ENCODE data around the gene SAP30.

SAP30 gene

DNA sequence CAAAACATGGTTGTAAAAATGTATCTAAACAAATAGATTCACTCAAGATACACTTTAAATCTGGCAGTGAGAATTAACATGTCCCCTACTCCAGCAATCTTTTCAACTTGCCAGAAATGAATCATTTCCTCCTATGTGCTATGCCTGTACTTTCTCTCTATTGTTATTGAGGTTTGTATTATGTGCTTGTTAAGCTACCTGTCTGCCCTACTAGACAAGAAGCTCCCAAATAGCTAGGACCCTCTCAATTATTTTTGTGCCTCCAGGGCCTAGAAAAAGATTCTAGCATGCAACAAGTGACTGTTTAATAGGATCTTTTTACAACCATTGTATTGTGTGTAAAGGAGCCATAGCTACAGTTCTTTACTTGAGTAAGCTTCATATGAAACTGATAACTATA lies 3.5 kb upstream of the SAP30 start:
- no peak for DNase-seq (ENCODE audit: low read depth)

DNA sequence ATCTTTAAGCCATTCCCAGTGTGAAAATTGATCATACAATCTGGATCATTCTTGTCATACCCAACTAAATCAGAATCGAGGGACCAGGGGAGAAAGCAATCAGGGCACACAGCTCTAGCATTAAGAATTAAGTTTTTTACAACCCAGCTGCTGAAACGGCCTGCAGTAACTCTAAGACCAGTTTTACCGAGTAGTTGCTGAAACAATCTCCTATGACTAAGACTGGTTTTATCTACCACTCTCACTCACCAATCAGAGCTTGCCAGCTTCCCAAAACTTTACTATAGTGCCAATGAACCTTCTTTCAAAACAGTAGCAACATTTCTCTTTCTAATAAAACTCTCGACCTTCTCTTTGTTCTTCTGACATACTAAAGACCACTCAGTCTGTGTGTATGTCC lies 2.8 kb upstream of the SAP30 start:
- no peak for DNase-seq (ENCODE audit: low read depth)

DNA sequence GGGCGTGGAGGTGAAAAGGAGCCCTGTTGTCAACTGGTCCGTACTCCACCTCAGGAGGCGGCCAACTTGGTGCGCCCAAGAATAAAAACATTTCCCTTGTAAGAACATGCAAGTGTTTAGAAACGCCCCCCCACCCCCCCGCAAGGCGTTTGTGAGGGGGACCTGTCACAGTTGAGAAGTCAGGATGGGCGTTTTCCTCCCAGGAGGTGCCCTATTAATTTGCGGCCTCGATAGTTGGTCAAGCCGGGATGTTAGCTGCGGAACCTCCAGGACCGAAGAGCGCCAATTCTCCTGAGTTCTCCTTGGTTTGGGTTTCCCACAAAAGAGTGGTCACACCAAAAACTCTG lies 651 bp upstream of the SAP30 start:
- peak; percentile 29 for DNase-seq (ENCODE audit: low read depth)

DNA sequence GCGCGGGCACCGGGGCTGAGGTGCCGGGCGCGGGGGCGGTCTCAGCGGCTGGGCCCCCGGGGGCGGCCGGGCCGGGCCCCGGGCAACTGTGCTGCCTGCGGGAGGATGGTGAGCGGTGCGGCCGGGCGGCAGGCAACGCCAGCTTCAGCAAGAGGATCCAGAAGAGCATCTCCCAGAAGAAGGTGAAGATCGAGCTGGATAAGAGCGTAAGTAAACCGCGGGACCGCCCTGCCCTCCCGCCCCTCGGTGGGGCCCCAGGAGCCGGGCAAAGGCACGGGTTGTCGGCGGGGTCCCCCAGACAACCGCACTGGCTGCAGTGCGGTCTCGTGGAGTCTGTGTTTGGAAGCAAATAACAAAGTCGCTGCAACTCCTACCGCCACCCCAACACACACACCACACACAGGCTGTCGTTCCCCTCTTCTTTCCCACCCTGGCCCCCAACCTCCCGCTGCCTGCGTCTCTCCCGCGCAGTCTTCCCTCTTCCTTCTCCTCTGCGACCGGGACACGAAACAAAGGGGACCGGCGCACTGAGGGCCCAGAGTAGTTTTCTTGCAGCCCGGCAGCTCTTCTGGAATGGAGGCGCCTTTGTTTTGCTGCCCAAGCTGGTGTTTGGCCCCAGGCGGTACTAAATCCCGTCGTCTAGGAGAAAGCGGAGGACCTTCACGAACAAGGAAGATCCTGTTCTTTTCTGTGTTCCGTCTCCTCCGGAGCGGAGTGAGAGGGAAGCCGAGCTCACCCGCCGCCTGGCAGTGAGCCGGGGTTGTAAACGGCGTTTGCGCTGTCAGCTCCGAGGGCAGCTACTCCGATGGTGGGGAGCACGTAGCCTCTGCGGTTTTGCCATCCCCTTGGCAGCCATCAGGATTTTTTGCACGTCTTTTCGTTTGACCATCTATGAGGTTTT lies 788 bp downstream of the SAP30 start:
- peak; percentile 10 for DNase-seq (ENCODE audit: low read depth)

DNA sequence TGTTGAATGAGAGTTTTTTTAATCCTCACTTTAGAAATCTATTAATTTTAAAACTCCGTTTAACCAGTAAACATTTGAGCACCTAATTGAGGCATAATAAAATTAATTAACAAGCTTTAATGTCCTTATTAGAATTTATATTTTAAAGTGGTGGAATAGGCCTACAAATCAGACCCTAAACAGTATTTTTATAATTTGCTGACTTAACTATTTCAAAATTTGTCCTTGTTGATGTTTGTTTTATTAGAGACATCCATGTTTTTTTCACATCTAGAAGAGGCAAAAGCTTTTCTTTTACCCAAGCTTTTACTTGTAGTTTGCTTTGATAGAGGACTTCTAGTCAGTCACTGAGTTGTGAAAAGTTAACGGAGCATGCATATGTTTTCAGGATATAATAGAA lies 3.8 kb downstream of the SAP30 start:
- no peak for DNase-seq (ENCODE audit: low read depth)

DNA sequence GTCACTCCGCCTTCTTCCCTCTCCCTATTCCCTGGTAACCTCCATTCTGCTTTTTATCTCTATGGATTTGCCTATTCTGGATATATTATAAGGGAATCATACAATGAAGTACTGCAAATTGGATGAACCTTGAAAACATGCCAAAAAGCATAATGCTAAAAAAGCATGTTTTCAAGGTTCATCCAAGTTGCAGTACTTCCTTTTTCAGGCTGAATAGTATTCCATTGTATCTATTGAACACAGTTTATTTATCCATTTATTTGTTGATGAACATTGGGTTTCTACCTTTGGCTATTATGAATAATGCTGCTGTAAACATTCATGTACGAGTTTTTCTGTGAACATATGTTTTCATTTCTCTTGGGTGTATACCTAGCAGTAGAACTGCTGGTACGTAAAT lies 9.2 kb downstream of the SAP30 start:
- DNase-seq (ENCODE audit: low read depth) = no peak

DNA sequence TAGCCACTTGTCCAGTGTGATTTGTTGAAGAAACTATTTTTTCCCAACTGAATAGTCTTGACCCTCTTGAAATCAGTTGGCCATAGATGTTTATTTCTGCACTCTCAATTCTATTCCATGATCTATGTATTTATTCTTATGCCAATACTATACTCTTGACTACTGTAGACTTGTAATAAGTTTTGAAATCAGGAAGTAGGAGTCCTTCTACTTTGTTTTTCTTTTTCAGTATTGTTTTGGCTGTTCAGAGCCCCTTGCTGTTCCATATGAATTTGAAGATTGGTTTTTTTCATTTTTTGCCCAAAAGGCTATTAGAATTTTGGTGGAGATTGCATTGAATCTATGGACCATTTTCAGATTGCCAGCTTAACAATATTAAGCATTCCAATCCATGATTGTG lies 10.2 kb downstream of the SAP30 start:
- no peak for DNase-seq (ENCODE audit: low read depth)

DNA sequence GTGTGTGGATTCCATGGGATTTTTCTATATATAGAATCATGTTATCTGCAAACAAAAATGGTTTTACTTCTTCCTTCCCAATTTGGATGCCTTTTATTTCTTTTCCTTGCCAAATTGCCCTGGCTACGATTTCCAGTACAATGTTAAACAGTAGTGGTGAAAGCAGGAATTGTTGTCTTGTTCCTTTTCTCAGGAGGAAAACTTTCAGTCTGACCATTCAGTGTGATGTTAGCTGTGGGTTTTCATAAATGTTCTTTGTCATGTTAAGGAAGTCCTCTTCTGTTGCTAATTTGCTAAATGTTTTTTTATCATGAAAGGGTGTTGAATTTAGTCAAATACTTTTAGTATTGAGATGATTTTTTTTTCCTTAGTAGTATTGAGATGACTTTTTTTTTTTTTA lies 10.9 kb downstream of the SAP30 start:
- no peak for DNase-seq (ENCODE audit: low read depth)

DNA sequence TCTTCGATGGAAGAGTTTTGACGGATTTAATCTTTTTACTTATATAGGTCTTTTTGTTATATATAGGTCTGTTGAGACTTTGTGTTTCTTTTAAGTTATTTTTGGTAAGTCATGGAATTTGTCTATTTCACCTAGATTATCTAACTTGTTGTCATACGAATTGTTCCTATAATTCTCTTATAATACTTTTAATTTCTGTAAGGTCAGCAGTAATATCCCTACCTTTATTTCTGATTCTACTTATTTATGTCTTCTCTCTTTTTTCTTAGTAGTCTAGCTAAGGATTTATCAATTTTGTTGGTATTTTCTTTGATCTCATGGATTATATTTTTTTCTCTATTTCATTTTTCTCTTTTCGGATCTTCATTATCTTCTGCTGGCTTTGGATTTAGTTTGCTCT lies 11.6 kb downstream of the SAP30 start:
- DNase-seq (ENCODE audit: low read depth) = no peak

DNA sequence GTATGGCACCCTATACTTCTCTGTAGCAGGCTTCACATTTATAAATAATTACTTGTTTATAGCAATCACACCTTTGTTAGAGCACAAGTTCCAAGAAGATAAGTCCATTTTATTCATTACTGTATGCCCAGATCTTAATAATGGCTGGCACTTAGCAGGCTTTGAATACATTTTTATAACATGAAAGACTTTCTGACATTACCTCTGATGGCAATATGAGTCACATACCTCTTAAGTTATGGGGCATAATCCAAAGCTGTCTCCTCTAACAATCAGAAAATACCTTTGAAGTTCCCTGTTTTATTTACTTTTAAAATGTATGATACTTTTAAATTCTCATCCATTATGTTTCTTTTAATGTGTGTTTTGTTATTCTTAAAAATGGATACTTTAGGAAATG lies 16.0 kb downstream of the SAP30 start:
- no peak for DNase-seq (ENCODE audit: low read depth)

DNA sequence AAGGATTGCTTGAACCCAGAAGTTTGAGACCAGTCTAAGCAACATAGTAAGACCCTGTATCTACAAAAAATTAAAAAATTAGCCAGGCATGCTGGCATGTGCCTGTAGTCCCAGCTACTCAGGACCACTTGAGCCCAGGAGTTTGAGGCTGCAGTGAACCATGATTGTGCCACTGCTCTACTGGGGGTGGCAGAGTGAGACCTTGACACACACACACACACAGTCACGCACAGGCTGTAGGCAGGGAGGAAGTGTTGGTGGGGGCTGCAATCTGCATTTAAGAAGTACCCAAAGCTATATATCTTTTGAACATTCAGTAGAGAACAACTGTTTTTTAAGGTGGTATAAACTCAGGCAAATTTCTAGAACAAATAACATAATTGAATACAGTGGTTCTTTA lies 20.9 kb downstream of the SAP30 start:
- DNase-seq (ENCODE audit: low read depth) = no peak

DNA sequence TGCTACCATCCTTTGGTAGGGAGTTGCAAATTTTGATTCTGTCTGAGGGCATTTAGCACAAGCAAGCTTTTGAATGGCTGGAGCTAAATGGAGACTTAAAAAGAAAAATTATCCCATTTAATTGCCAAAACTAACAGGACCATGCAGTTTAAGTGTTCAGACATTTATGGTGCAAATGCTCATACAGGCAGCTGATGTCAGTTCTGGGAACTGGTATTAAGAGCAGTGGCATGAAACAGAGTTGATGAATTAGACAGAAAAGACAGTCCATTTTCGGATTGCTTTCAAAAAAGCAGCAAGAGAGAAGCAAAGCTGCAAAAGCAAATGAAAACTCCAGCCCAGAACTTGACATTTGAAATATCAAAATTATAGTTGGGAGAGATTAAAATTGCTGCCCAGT lies 26.9 kb downstream of the SAP30 start:
- no peak for DNase-seq (ENCODE audit: low read depth)

DNA sequence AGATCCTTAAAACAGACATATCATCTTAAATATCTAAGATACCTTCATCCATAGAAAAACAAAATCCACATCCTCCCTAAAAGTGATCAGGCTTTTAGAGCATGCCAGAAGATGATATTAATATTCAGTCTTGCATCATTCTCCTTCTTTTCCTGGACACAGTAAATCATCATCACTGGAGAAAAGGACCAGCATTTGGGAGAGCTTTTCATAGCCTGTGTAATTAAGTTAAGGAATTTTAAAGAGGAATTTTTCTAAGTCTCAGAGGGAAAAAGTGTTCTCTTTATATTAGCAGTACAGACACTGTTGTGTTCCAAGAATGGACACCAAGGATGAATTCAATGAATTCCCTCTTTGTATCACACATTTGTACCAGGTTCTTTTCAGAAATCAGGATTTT lies 27.5 kb downstream of the SAP30 start:
- DNase-seq (ENCODE audit: low read depth) = no peak

DNA sequence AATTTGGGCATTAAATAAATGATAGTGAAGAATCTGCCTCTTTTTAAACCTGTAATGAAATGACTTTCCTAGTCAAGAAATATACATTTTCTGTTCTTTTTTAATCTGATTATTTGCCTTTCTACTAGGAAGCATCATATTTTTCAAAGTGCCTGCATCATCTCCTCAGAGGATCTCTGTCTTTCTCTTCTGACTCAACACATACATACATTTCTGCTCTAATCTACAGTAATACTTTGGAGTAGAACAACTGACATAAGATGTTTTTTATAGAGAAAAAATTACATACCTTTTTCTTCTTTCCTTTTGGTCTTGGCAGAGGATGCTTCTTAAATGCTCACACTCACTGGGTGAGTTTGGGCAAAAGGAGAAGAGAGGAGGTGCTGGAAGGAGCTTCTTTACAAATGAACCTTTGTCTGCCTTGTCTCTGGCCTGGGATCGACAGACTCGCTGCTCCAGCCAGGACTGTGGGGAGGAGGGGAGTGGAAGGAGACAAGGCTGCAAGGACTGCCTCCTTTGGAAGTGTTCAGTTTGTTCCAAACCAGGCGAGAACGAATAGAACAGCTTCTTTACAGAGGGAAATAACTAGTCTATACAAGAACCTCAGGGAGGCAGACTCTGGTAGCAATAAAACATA lies 28.1 kb downstream of the SAP30 start, which contains the start of gene SCRG1:
TSS of gene SCRG1 (minus strand) at position 338 of the 637 bp plus-strand sequence. CDS start 7,702 bp downstream, outside the sequence.
- no peak for DNase-seq (ENCODE audit: low read depth)

DNA sequence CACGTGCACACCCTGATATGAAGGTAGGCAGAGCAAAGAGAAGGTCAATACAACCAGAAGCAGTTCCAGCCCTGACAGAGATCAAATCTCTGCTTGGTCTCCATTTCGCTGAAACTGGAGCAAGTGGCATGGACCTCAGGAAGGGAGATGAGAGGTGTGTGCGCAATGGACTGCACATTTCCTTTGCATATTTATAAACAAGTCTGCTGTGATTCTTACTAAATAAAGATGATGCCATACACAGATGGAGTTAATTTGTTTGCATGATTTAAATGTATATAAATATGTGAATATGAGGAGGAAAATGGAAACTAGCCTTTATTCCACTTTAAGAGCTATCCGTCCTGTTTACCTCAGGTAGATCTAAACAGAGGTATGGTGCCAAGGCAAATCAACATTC lies 30.3 kb downstream of the SAP30 start:
- DNase-seq (ENCODE audit: low read depth) = no peak

DNA sequence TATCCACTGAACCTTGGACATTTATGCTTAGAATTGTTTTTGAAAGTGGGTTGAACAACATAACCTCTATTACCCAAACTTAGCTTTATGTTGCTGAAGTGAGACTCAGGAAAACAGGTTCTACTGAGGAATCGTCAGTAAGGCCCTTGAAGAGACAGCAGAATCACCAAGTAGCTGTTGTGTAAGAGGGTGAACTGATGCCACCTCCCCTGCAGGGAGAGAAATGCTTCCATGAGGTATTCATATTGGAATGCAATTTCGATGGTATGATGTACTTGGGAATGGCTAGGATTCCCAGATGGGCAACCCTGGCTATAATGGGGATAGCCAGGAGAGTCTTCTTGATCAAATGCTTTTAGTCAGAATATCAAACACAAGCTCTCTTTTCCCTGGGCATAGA lies 32.3 kb downstream of the SAP30 start:
- DNase-seq (ENCODE audit: low read depth) = no peak

DNA sequence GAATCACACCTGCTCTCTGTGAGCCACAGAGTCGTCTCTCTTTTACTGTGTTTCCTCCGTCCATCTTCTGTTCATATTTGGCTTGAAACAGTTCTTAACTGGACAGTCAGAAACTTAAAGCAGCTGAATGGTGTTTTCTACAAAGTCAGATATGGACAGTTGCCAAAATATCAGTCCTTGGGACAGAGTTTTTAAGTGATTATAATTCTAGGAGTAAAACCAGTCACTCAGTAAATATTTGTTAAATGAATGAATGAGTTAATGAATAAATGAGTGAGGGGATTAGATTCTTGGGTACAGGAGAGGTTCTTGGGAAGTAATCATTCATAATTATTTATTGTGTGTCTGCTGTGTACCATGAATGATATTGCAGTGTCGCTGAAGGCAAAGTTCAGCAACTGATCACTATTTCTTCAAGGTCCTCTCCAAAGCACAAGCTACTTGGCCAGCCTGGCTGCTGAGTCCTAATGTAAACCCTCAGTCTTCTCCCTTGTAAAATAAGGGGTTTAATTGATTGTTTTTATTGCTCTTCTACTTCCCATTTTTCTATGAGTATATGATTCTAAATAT lies 33.6 kb downstream of the SAP30 start:
- no peak for DNase-seq (ENCODE audit: low read depth)

DNA sequence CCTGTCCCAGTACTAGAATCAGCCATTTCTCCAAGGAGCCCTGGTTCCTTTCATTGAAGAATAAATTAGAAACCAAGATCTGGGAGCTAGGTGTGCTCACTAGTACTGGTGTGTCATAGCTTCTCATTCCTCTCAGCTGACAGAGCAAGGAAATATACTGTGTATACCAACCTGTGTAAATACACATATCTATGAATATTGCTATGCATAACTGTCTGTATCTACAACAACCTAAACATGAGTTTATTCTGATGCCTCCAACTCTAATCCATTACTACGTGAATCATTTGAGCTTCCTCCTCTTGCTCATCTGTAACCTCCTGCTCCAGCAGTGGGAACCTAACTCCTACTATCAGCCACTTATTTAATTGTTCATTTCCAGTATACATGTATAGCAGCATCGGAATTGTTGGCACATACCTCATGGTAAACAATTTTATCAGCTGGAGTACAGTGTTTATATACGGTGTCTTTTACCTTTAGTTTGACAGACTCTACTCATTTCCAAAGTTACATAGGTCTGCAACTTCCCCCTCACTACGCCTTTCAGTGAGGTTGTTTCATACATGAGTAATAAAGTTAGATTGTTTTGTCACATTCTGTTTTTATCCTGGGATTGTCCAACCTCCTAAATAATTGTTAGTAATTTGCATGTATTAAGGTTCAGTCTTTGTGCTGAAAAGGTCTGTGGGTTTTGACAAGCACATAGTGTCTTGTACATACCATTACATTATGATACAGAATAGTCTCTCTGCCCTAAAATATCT lies 35.3 kb downstream of the SAP30 start:
- DNase-seq (ENCODE audit: low read depth) = no peak

DNA sequence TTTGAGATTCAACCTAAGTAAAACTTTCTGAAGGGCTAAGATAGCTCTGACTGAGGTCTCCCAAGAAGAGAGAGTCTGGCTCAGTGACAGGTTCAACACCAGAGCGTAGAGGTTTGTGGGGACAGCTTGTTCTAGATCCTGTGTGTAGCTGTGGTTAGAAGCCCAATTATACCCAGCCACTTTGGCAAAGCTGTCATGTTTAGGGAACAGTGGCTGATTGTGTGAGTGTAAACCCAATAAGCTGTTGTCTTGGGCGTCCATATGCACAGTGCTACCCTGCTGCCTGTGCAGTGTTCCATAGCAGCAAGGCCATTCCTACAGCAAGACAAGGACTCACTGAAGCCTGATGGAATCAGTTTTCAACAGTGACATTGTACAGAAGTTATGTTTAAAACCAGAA lies 39.3 kb downstream of the SAP30 start:
- DNase-seq (ENCODE audit: low read depth) = no peak

DNA sequence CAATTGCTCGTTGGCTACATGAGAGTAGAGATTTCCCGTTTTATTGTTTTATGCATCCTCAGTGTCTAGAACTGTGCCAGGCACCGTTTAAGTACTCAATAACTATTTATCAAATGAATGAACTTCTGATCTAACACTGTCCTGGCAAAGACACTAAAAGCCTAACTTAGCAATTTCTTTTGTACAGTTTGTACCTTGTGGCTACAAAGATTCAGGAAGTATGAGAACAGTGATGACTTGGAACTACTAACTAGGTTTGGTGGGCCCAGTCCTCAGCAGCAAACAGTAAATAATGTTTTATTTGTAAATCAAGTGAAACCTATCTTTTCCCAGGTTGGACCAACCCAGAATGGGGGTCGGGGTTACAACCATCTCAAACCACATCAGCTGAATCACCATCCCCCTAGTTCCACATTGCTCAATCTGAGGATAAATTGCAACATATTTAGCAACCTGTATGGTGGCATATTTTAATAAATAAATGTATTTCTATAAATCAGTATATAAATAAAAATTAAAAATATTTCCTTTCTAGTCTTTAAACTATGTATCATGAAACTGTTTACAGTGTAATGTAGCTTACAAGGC lies 40.4 kb downstream of the SAP30 start:
- DNase-seq (ENCODE audit: low read depth) = no peak

DNA sequence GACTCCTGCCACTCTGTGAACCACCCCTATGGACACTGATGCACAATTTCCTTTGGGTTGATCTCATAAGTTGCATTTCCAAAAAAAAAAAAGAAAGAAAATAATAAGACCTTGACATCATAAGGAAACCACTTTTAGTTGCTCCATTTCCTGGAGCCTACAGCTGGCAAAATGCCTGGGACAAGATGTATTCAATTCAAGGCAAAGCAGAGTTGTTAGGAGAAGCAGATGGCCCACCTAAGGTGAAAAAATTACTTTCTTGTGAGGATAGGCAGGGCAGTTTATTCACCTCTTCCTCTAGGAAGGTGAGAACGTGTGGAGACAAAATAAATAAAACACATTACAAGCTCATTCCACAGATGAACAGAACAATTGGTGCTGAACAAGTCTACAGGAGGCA lies 42.3 kb downstream of the SAP30 start:
- DNase-seq (ENCODE audit: low read depth) = no peak

DNA sequence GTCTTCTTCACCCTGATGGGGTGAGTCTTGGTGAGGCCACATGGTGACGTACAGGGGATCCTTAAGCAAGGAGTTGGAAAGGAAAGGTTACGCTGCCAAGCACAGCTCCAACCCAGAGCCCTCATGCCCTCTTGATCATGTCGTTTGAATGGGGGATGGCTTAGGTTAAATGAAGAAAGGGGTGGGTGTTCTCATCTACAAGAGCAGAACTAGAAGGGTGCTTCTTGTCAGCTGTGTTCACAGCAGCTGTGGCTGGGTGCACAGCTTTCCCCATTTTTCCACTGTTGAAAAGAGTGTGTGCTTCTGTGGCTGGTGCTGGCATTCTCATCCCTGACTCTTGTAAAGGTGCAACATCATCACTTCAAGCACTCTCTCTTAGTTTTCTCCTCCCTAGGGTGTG lies 43.7 kb downstream of the SAP30 start:
- no peak for DNase-seq (ENCODE audit: low read depth)

Data from stimulated activated CD8-positive, alpha-beta memory T cell treated with anti-CD3 and anti-CD28 coated beads, Interleukin-15, amount 100 ng/mL, for 24 hours (primary cell).